ENCODE data around the gene ARMC7. TPM values are rescaled to one million over a fixed set of nuclear protein-coding genes. Genes with fewer than 3 reads are reported as not detected.

The ARMC7 gene
- total RNA-seq, 1 donor from 2014 or later = 6.2 TPM

DNA sequence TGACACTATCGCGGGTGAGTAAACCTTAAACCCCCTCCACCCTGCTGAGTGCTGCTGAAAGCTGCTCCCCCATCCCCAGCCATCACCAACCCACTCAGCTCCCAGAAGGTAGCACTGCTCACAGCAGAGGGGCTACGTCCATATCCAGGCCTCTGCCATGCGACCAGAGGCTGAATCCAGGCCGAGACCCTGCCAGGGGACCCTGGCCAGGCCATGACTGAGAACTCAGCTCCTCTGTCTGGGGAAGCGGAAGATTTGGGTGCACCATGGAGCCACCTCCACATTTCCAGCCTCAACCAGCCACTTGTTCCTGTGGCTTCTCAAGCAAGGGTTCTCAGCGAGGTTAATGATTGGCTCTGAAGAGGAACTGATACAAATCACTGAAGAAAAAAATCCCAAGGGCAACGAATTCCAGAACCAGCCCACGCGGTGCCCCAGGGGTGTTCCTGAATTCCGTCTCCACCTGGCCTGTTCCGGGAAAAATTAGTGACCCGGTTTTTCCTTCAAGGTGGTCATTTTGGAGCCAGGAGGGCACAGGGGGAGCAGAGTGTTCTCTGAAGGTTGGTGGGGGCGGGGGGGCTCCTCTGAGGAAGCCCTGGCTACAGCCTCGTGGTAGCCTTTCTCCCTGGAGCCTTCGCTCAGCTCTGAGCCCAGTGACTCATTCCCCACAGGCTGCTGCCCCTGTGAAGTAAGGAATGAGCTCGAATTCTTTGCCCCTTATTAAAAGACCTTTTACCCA lies 31.3 kb upstream of the ARMC7 start:
- no peak for TF ChIP-seq CTCF (IDR thresholded peaks at IDR 0.05; ENCODE audit: borderline replicate concordance)
- no peaks in the 10 kb centered on the region for H3K27me3 ChIP-seq (ENCODE audit: low read depth)
- DNase-seq = no peak
- H3K4me3 ChIP-seq = peak overlapping the region; percentile 71
- peak overlapping the region; percentile 88 for H3K27ac ChIP-seq (replicated peaks)
- intact Hi-C loops (cut with micrococcal nuclease) = no loop called here
- no peaks in the 10 kb centered on the region for H3K9me3 ChIP-seq (replicated peaks)
- H3K36me3 ChIP-seq = no peaks in the 10 kb centered on the region
- H3K4me1 ChIP-seq = peaks cover 34% of the 10 kb centered on the region

DNA sequence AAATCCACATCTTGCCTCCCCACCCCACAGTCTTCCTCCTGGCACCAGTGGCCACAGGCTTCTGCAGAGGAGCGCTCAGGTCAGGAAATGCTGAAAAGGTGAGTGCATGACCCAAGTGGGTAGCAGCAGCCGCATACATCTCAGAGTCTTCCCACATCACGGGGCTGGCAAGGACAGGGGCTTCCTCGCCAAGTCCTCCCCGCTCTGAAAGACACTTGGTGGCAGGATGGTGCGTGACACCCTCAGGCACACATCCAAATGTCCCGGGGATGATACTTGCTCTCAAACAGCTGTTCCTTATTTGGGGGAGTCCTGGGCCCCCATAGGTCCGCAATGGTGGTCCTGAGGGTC lies 30.8 kb upstream of the ARMC7 start:
- Histone ChIP-seq H3K4me3 (no peak overlapping the region), H3K36me3 (no peaks in the 10 kb centered on the region), H3K9me3 (replicated peaks) (no peaks in the 10 kb centered on the region), H3K27me3 (ENCODE audit: low read depth) (no peaks in the 10 kb centered on the region), H3K27ac (replicated peaks) (no peak overlapping the region), H3K4me1 (peaks cover 34% of the 10 kb centered on the region)
- DNase-seq = no peak
- intact Hi-C loops (cut with micrococcal nuclease) = no loop called here
- TF ChIP-seq CTCF (IDR thresholded peaks at IDR 0.05; ENCODE audit: borderline replicate concordance) = no peak

DNA sequence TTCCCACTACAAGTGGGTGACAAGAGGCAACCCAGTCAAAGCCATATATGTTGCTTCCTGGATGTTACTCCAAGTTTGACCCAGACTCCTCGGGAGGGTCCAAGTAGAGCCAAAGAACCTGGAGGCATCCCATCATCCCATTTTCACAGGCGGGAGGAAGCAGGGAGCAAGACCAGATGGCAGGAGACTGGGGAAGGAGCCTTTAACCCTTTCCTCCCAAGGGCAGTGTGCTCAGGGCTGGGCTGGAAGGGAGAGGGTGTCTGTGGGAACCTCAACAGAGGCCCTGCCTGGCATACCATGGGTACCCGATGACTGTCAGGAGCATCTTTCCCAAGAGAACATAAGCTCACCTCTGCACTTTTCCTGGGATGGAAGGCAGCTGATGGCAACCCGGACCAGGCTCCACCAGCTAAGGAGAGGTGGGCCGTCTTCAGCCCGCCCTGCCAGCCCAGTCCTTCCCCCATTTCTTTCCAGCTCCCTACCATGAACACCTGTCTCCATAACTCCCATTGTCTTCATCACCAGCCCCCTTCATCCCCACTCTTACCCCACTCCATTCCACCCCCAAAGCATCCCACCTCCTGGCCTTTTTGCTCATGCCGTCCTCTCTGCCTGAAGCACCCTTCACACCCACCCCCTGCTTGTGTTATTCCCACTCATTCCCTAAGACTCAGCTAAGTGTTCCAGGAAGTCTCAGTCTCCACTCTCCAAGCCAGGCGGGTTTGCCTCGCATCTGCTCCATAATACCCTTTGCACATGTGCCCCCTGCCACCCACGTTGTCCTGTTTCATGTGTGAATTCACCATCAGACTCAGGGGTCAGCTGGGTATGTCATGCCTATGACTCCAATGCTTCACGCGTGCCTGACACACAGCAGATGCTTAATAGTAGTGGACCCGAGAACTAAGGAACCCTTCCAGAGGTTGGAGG lies 27.9 kb upstream of the ARMC7 start:
- Histone ChIP-seq H3K27ac (replicated peaks) (no peak overlapping the region), H3K4me1 (peaks cover 33% of the 10 kb centered on the region), H3K27me3 (ENCODE audit: low read depth) (no peaks in the 10 kb centered on the region), H3K9me3 (replicated peaks) (no peaks in the 10 kb centered on the region), H3K36me3 (no peaks in the 10 kb centered on the region), H3K4me3 (no peak overlapping the region)
- intact Hi-C loops (cut with micrococcal nuclease) = no loop called here
- no peak for TF ChIP-seq CTCF (IDR thresholded peaks at IDR 0.05; ENCODE audit: borderline replicate concordance)
- DNase-seq = no peak

DNA sequence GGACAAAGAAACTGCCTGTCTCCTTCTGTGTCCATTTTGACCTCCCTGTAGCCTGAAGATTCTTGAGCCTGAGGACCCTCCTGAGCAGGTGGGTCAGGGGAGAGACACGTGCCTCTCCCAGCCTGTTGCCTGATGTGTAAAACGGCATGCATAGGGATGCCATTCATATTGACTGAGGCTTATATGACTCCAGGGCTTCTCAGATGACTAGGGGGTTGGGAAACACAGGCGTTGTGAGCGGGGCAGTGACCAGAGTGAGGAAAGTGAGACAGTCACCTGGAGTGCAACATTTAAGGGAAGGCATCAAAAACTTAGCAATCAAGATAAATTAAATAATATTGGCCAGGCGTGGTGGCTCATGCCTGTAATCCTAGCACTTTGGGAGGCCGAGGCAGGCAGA lies 27.1 kb upstream of the ARMC7 start:
- Histone ChIP-seq H3K27ac (replicated peaks) (no peak overlapping the region), H3K4me3 (no peak overlapping the region), H3K9me3 (replicated peaks) (no peaks in the 10 kb centered on the region), H3K4me1 (peaks cover 32% of the 10 kb centered on the region), H3K27me3 (ENCODE audit: low read depth) (no peaks in the 10 kb centered on the region), H3K36me3 (no peaks in the 10 kb centered on the region)
- intact Hi-C loops (cut with micrococcal nuclease) = no loop called here
- no peak for DNase-seq
- TF ChIP-seq CTCF (IDR thresholded peaks at IDR 0.05; ENCODE audit: borderline replicate concordance) = no peak

GRCh38 chr17:75084039-75084660 lies 25.6 kb upstream of the ARMC7 start:
- no peak overlapping the region for H3K27ac ChIP-seq (replicated peaks)
- intact Hi-C loops (cut with micrococcal nuclease) = no loop called here
- no peaks in the 10 kb centered on the region for H3K36me3 ChIP-seq
- H3K9me3 ChIP-seq (replicated peaks) = no peaks in the 10 kb centered on the region
- TF ChIP-seq CTCF (IDR thresholded peaks at IDR 0.05; ENCODE audit: borderline replicate concordance) = no peak
- no peak for DNase-seq
- H3K27me3 ChIP-seq (ENCODE audit: low read depth) = no peaks in the 10 kb centered on the region
- H3K4me3 ChIP-seq = no peak overlapping the region
- H3K4me1 ChIP-seq = peaks cover 32% of the 10 kb centered on the region
